GM12801 (cell line): ENCODE results near the gene SSBP3.

ENCODE experiments used
- TF ChIP-seq, protein P1 (sequence below): IDR thresholded peaks from one replicate; pipeline ENCODE4 v1.5.1; 2011; ENCODE audit warnings: control low read depth; ENCODE audit not compliant: insufficient read length; ENCODE audit errors: extremely low read depth

Gene SSBP3

DNA sequence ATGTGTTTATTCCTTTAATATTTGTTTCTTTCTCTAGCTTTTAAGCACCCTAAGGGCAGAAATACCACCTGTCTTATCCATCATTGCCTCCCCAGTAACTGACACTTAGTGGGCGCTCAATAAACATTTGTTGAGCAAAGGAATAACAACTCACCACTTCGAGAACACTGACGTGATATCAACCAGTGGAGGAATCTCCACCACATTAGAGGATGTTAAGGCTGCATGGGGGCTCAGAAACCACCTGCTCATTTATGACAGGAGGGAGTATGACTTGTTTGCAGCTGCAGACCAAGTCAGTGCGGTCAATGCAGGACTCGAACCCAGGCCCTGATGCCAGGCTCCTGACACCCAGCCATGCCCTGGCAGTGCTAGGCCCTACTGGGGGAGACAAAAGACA is 103.6 kb downstream of the SSBP3 start:
- TF ChIP-seq, protein P1, sequence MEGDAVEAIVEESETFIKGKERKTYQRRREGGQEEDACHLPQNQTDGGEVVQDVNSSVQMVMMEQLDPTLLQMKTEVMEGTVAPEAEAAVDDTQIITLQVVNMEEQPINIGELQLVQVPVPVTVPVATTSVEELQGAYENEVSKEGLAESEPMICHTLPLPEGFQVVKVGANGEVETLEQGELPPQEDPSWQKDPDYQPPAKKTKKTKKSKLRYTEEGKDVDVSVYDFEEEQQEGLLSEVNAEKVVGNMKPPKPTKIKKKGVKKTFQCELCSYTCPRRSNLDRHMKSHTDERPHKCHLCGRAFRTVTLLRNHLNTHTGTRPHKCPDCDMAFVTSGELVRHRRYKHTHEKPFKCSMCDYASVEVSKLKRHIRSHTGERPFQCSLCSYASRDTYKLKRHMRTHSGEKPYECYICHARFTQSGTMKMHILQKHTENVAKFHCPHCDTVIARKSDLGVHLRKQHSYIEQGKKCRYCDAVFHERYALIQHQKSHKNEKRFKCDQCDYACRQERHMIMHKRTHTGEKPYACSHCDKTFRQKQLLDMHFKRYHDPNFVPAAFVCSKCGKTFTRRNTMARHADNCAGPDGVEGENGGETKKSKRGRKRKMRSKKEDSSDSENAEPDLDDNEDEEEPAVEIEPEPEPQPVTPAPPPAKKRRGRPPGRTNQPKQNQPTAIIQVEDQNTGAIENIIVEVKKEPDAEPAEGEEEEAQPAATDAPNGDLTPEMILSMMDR = no peak

DNA sequence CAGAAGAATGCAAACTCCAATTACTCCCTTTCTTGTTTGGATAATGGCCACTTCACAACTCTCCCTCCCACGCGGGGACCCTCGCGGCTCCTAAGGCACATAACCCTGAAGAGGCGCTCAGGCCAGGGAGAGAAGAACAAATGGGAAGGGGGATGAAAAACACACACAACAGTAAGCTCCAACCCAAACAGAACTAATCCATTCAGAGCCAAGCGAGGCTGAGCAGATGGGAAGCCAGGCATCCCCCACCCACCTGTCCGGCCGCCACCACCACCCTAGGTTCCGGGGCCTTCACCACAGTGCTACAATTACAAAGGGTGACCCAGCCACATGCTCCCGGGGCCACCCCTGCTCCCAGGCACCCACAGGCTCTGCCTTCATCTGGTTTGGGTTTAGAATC is 104.7 kb downstream of the SSBP3 start:
- TF ChIP-seq, protein P1 = no peak

DNA sequence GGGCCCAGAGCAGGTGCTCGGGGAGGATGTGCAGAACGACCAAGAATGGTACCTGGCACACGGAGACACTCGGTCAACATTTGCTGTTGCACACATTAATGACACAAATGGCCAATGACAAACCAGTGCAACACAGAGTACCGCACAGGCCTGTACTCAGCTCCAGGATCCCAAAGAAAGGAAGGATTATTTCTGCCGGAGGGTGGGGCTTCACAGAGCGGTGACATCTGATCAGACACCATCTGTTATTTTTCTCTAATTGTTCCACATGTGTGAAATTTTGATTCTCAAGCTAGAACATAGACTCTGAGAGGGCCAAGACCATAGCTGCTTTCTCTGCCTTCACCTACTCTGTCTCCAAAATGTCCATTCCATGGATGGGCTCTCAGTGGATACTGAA is 105.8 kb downstream of the SSBP3 start:
- TF ChIP-seq, protein P1 = no peak

DNA sequence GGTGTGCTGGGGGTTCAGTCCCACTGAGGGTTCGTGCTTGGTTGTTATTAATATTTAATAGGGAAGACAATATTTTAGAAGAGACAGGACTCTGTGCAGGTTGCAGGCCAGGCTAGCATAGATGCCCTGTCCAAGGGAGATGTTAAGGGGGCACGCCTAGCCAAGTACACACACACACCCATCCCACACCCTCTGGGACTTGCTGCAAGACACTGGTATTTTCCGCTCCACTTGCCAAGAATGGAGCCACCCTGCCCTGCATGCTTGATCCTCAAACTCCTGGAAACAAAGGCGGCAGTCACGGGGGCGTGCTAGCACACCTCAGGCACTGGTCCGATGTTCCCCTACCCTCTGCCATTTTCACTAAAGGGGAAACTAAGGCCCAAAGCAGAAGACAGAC is 107.2 kb downstream of the SSBP3 start:
- TF ChIP-seq, protein P1 = no peak

- TF ChIP-seq, protein P1 = no peak
These were observed 107.7 kb downstream of the SSBP3 start for GRCh38 chr1:54298284-54299033.

- TF ChIP-seq, protein P1 = no peak
These were observed 108.5 kb downstream of the SSBP3 start for GRCh38 chr1:54297596-54298283.

- TF ChIP-seq, protein P1 = no peak
These were observed 109.5 kb downstream of the SSBP3 start for GRCh38 chr1:54296666-54297065.
